Right lung (tissue), 5 donors: ENCODE results near the gene MAPKAPK2. TPM values are rescaled to one million over a fixed set of nuclear protein-coding genes. Genes with fewer than 3 reads are reported as not detected.
A peak's percentile ranks its signal among the peaks of the same experiment; 100 is the strongest.
"Not testable (repeated sequence)": the region's sequence is repeated elsewhere in the genome, so short reads cannot be mapped to it uniquely, and the experiment has no call there.

ENCODE experiments used
- DNase-seq, 2 donors: peaks; one replicate each; pipeline ENCODE4 v3.0.0-alpha.2; 2013
- polyA plus RNA-seq, 5 donors: library from polyadenylated mRNA; unstranded; fragments of 120-200 nt; gene quantifications; one replicate each; pipeline versions ENCODE4 v1.2.1 to v1.2.3, GENCODE V29; 2013; ENCODE audit warnings: inconsistent platforms in 1 of 5, low replicate concordance in 1 of 5; ENCODE audit not compliant: insufficient read length in 5 of 5, insufficient read depth in 1 of 5

MAPKAPK2 gene
- polyA plus RNA-seq, 5 donors: 52.1 to 65.9 (median 53.6) TPM

GRCh38 chr1:206738370-206739366 lies 54.0 kb downstream of the MAPKAPK2 start:
- DNase-seq: no peak

GRCh38 chr1:206739411-206740076 lies 54.8 kb downstream of the MAPKAPK2 start:
- DNase-seq: no peak

- DNase-seq: no peak
These were observed 56.5 kb downstream of the MAPKAPK2 start for GRCh38 chr1:206741142-206741701.

- DNase-seq: no peak
These were observed 58.1 kb downstream of the MAPKAPK2 start for GRCh38 chr1:206742719-206743383.

GRCh38 chr1:206744683-206745082 lies 60.0 kb downstream of the MAPKAPK2 start:
- DNase-seq: no peak

- DNase-seq: no peak
These were observed 60.6 kb downstream of the MAPKAPK2 start for GRCh38 chr1:206745301-206745700.

- no peak for DNase-seq
These were observed 63.8 kb downstream of the MAPKAPK2 start for GRCh38 chr1:206748348-206749030.

GRCh38 chr1:206751891-206752290 lies 67.2 kb downstream of the MAPKAPK2 start:
- DNase-seq: no peak

- no peak for DNase-seq
These were observed 67.8 kb downstream of the MAPKAPK2 start for GRCh38 chr1:206752481-206752880.

GRCh38 chr1:206753141-206753540 lies 68.4 kb downstream of the MAPKAPK2 start:
- no peak for DNase-seq

GRCh38 chr1:206754011-206754410 lies 69.3 kb downstream of the MAPKAPK2 start:
- DNase-seq: no peak

- no peak for DNase-seq
These were observed 73.0 kb downstream of the MAPKAPK2 start for GRCh38 chr1:206757524-206758266.

- no peak for DNase-seq
These were observed 75.9 kb downstream of the MAPKAPK2 start for GRCh38 chr1:206760590-206760989.

GRCh38 chr1:206761159-206761768 lies 76.6 kb downstream of the MAPKAPK2 start:
- no peak for DNase-seq

GRCh38 chr1:206762741-206763364 lies 78.1 kb downstream of the MAPKAPK2 start:
- DNase-seq: not testable (repeated sequence)

GRCh38 chr1:206765771-206766170 lies 81.1 kb downstream of the MAPKAPK2 start:
- not testable (repeated sequence) for DNase-seq

GRCh38 chr1:206766251-206766856 lies 81.6 kb downstream of the MAPKAPK2 start:
- peak; percentile 18 to 25 for DNase-seq

- no peak for DNase-seq
These were observed 84.0 kb downstream of the MAPKAPK2 start for GRCh38 chr1:206768472-206769303.
